GM23338 (cell line): ENCODE results near the gene AKAP1.

Experiments
- EZH2 ChIP-seq: fragments of 200-600 bp; sonication (generic); IDR thresholded peaks from one replicate; pipeline ENCODE4 v1.8.0; 2017; ENCODE audit warnings: antibody characterized with exemption, mild to moderate bottlenecking, low read depth; ENCODE audit not compliant: unreplicated experiment
- TF ChIP-seq, protein P1 (sequence below), 2 experiments: fragments of 200-600 bp in 1 of 2; sonication (generic) in 1 of 2; conservative IDR thresholded peaks; 2 replicates each; pipeline versions ENCODE4 v1.5.1 to v1.6.1; 2016 to 2017; ENCODE audit warnings: antibody characterized with exemption in 2 of 2, low read depth in 2 of 2, mild to moderate bottlenecking in 2 of 2, moderate library complexity in 1 of 2
- TF ChIP-seq, protein P2 (sequence below): IDR thresholded peaks from one replicate; pipeline ENCODE4 v1.6.1; 2018; ENCODE audit warnings: antibody characterized with exemption; ENCODE audit not compliant: unreplicated experiment

- TF ChIP-seq, protein P1, sequence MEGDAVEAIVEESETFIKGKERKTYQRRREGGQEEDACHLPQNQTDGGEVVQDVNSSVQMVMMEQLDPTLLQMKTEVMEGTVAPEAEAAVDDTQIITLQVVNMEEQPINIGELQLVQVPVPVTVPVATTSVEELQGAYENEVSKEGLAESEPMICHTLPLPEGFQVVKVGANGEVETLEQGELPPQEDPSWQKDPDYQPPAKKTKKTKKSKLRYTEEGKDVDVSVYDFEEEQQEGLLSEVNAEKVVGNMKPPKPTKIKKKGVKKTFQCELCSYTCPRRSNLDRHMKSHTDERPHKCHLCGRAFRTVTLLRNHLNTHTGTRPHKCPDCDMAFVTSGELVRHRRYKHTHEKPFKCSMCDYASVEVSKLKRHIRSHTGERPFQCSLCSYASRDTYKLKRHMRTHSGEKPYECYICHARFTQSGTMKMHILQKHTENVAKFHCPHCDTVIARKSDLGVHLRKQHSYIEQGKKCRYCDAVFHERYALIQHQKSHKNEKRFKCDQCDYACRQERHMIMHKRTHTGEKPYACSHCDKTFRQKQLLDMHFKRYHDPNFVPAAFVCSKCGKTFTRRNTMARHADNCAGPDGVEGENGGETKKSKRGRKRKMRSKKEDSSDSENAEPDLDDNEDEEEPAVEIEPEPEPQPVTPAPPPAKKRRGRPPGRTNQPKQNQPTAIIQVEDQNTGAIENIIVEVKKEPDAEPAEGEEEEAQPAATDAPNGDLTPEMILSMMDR (conservative IDR thresholded peaks at IDR 0.05; ENCODE audit: low read depth in 2 of 2): no peak
- TF ChIP-seq, protein P2, sequence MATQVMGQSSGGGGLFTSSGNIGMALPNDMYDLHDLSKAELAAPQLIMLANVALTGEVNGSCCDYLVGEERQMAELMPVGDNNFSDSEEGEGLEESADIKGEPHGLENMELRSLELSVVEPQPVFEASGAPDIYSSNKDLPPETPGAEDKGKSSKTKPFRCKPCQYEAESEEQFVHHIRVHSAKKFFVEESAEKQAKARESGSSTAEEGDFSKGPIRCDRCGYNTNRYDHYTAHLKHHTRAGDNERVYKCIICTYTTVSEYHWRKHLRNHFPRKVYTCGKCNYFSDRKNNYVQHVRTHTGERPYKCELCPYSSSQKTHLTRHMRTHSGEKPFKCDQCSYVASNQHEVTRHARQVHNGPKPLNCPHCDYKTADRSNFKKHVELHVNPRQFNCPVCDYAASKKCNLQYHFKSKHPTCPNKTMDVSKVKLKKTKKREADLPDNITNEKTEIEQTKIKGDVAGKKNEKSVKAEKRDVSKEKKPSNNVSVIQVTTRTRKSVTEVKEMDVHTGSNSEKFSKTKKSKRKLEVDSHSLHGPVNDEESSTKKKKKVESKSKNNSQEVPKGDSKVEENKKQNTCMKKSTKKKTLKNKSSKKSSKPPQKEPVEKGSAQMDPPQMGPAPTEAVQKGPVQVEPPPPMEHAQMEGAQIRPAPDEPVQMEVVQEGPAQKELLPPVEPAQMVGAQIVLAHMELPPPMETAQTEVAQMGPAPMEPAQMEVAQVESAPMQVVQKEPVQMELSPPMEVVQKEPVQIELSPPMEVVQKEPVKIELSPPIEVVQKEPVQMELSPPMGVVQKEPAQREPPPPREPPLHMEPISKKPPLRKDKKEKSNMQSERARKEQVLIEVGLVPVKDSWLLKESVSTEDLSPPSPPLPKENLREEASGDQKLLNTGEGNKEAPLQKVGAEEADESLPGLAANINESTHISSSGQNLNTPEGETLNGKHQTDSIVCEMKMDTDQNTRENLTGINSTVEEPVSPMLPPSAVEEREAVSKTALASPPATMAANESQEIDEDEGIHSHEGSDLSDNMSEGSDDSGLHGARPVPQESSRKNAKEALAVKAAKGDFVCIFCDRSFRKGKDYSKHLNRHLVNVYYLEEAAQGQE: no peak
- TF ChIP-seq EZH2: no peak
These were observed 17.3 kb upstream of the AKAP1 start for GRCh38 chr17:57067781-57068180.
